ENCODE results near the gene MEFV.

GRCh38 chr16:3282103-3282729 is 25.8 kb upstream of the MEFV start:
- TF ChIP-seq POLR2A (IDR thresholded peaks at IDR 0.05; ENCODE audit: low read length) (no peak), KDM1A (IDR thresholded peaks at IDR 0.05; ENCODE audit: low read depth) (no peak), CTCF (IDR thresholded peaks at IDR 0.05) (no peak)
